GM19240 (cell line): ENCODE measurements around the gene RTL5.

ENCODE experiments used
- DNase-seq: peaks from one replicate; pipeline ENCODE4 v3.0.0; 2011; ENCODE audit warnings: low spot score; ENCODE audit not compliant: insufficient read length

Gene RTL5

DNA sequence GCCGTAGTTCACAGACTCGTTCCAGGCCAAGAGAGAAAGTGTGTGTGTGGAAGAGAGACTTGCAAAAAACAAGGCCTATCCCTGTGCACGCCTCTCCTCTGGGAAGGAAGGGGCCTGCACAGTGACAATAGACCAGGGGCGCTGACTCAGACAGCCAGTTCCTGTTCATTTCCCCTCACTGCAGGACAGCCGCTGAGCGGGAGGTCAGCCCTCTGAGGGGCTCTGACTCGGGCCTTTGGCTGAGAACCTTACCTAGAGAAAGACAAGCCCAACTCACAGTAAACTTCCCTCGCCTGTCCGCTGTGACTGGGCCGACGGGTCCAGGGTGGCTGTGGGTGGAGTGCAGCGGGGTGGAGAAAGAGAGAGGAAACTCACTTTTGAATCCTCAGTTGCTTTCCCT is 52.1 kb downstream of the RTL5 start:
- no peak for DNase-seq

DNA sequence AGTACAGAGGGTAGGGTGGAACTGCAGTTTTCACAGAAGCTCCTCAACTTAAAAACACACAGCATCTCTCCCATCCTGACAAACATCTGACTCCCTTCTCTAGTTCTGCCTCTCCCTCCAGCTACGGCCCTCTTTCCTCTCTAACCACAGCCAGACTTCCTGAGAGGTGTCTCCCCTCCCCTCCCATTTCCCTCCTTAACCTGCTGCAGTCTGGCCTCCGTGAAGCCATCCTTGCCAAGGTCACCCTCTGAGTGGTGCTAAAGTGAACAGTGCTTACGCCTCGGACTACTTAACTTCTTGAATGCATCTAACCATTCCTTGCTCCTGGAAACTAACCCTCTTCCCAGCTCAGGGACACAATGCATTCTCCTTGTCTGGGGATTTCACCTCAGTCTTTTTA is 53.3 kb downstream of the RTL5 start:
- no peak for DNase-seq
